ENCODE data around the gene TECPR1.

The TECPR1 gene, protein sequence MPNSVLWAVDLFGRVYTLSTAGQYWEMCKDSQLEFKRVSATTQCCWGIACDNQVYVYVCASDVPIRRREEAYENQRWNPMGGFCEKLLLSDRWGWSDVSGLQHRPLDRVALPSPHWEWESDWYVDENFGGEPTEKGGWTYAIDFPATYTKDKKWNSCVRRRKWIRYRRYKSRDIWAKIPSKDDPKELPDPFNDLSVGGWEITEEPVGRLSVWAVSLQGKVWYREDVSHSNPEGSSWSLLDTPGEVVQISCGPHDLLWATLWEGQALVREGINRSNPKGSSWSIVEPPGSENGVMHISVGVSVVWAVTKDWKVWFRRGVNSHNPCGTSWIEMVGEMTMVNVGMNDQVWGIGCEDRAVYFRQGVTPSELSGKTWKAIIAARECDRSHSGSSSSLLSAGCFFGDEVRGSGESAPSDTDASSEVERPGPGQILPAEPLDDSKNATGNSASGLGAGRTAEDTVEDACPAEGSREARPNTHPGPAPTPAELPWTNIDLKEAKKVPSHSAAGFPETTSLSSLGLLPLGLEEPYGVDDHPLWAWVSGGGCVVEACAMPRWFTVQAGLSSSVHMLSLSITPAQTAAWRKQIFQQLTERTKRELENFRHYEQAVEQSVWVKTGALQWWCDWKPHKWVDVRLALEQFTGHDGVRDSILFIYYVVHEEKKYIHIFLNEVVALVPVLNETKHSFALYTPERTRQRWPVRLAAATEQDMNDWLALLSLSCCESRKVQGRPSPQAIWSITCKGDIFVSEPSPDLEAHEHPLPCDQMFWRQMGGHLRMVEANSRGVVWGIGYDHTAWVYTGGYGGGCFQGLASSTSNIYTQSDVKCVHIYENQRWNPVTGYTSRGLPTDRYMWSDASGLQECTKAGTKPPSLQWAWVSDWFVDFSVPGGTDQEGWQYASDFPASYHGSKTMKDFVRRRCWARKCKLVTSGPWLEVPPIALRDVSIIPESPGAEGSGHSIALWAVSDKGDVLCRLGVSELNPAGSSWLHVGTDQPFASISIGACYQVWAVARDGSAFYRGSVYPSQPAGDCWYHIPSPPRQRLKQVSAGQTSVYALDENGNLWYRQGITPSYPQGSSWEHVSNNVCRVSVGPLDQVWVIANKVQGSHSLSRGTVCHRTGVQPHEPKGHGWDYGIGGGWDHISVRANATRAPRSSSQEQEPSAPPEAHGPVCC

DNA sequence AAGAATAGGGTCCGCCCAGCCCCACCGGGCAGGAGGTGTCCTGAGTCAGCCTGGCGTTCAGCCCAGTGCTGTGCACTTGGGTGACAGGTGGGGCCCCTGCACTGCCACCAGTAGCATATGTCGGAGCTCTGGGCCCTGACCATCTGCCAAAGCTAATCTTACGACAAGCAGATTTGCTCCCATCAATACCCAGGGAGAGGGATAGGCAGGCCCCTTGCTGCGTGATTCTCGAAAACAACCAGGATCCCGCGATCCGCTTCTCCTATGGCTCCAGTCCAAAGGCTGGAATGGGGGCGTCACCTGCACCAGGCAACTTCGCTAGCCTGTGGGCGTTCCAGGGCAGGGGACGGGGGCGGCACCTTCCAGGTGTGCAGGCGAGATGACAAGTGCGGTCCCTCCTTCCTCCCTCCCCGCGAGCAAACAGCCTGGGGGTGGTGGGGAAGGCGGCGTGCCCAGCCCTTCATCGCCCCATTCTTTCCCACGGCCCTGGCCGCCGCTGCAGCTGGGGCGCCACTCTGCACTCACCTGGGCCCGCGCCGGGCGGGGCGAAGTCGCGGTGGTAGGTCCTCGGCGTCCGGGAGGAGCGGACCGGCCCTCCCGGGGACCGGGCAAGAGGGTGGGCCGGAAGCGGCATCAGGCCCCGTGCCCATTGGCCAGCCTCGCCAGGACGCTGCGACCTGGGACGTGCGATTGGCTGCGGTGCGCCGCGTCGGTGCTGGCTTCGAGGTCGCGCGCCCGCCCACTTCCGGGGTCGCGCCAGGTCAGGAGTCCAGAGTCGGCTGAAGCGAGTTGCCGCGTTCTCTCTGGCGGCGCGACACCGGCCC lies at the start of gene TECPR1:
Gene TECPR1 (minus strand): TSS at position 632 of the 824 bp plus-strand sequence. CDS start 6,086 bp downstream, outside the sequence.
- no peak for TF ChIP-seq ZNF274 (IDR thresholded peaks at IDR 0.05; ENCODE audit: low read depth, low read length)
- TF ChIP-seq YY1 (IDR thresholded peaks at IDR 0.05; ENCODE audit: insufficient read depth, insufficient read length) = no peak
- TF ChIP-seq SUZ12 (IDR thresholded peaks at IDR 0.05; ENCODE audit: extremely low read depth, insufficient read depth, insufficient read length) = no peak
- Histone ChIP-seq H3K9ac (ENCODE audit: insufficient read length, low read depth) (peak within 1 kb of the TSS; percentile 85), H3K4me1 (ENCODE audit: insufficient read depth, insufficient read length) (no peaks in the 10 kb centered on the region)

DNA sequence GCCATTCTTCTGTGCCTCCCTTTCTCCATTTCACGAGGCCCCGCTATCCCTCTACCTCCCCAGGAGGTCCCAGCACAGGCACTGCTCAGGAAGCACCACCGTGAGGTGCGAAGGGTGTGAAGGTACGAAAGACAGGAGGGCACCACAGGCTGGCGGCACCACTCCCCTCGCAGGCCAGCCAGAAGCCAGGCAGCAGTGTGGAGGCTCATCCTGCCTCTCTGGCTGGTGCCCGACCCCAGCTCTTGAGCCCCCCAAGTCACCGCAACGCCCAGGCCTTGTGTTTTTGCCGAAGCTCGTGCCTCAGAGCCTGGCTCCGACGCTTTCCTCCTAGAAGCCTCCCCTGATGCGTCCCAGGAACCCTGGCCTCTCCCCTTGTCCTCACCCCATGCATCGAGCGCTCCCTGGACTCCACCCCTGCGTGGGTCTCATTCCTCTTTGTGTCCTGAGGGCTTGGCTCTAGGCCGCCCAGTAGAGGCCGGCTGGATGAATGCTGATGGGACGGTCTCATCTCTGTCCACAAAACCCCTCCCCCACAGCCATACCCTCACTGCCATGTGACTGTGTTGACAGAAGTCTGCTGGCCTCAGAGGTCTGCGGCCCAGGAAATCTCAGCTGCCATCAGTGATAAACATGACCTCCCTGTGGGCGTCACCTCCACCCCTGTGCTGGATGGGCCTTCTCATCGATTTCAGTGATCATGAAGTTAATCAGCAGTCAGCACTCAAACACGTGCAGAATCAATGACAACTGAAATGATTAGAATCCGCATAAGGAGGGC lies 48.8 kb upstream of the TECPR1 start:
- H3K9ac ChIP-seq (ENCODE audit: insufficient read length, low read depth) = no peak overlapping the region
- H3K36me3 ChIP-seq (ENCODE audit: insufficient read depth, insufficient read length, low read length) = peaks cover 46% of the 10 kb centered on the region
- TF ChIP-seq SUZ12 (IDR thresholded peaks at IDR 0.05; ENCODE audit: extremely low read depth, insufficient read depth, insufficient read length) (no peak), YY1 (IDR thresholded peaks at IDR 0.05; ENCODE audit: insufficient read depth, insufficient read length) (no peak), ZNF274 (IDR thresholded peaks at IDR 0.05; ENCODE audit: low read depth, low read length) (no peak)
- no peak overlapping the region for H3K4me3 ChIP-seq (ENCODE audit: insufficient read length, low read depth)
- no peak for DNase-seq (ENCODE audit: low read depth, low spot score)
- H3K4me1 ChIP-seq (ENCODE audit: insufficient read depth, insufficient read length) = peaks cover 10% of the 10 kb centered on the region
- H3K27me3 ChIP-seq (ENCODE audit: insufficient read depth, insufficient read length) = no peaks in the 10 kb centered on the region
- no peaks in the 10 kb centered on the region for H3K9me3 ChIP-seq (ENCODE audit: insufficient read depth, low read length)

More for the DNA sequence above, at the start of gene TECPR1:
- no peaks in the 10 kb centered on the region for H3K9me3 ChIP-seq (ENCODE audit: insufficient read depth, low read length)
- DNase-seq (ENCODE audit: low read depth, low spot score) = peak; percentile 81
- H3K4me3 ChIP-seq (ENCODE audit: insufficient read length, low read depth) = peak within 1 kb of the TSS; percentile 81
- H3K27me3 ChIP-seq (ENCODE audit: insufficient read depth, insufficient read length) = no peaks in the 10 kb centered on the region
- H3K36me3 ChIP-seq (ENCODE audit: insufficient read depth, insufficient read length, low read length) = peaks cover 3% of the 10 kb centered on the region

DNA sequence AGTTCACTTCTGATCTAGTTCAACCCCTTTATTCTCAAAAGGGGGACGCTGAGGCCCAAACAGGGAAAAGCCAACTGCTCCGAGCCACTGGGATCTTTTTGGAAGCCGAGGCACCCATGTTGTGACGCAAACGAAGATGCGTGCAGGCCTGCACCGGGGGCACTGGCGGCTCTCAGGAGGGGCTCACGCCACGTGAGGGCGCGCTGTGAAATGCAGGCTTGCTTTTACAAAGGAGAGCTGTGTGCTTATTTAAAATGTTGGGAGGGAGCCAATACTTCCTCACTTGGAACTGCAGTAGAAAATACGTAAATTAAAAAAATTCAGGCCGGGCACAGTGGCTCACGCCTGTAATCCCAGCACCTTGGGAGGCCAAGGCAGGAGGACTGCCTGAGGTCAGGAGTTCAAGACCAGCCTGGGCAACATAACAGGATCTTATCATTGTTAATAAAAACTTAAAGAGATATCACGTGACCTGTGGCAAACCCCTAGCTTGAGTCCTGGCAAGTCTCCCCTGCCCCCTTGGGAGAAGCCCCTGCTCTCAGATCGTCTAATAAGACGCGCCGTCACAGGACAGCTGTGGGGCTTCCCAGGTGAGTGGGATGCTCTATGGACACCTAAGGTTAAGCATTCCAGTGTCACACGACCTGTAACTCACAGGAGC lies 45.7 kb upstream of the TECPR1 start:
- no peak for DNase-seq (ENCODE audit: low read depth, low spot score)
- peaks cover 14% of the 10 kb centered on the region for H3K4me1 ChIP-seq (ENCODE audit: insufficient read depth, insufficient read length)
- H3K9me3 ChIP-seq (ENCODE audit: insufficient read depth, low read length) = no peaks in the 10 kb centered on the region
- no peak overlapping the region for H3K4me3 ChIP-seq (ENCODE audit: insufficient read length, low read depth)
- H3K36me3 ChIP-seq (ENCODE audit: insufficient read depth, insufficient read length, low read length) = peaks cover 57% of the 10 kb centered on the region
- H3K9ac ChIP-seq (ENCODE audit: insufficient read length, low read depth) = no peak overlapping the region
- no peaks in the 10 kb centered on the region for H3K27me3 ChIP-seq (ENCODE audit: insufficient read depth, insufficient read length)
- TF ChIP-seq ZNF274 (IDR thresholded peaks at IDR 0.05; ENCODE audit: low read depth, low read length) (no peak), SUZ12 (IDR thresholded peaks at IDR 0.05; ENCODE audit: extremely low read depth, insufficient read depth, insufficient read length) (no peak), YY1 (IDR thresholded peaks at IDR 0.05; ENCODE audit: insufficient read depth, insufficient read length) (no peak)

DNA sequence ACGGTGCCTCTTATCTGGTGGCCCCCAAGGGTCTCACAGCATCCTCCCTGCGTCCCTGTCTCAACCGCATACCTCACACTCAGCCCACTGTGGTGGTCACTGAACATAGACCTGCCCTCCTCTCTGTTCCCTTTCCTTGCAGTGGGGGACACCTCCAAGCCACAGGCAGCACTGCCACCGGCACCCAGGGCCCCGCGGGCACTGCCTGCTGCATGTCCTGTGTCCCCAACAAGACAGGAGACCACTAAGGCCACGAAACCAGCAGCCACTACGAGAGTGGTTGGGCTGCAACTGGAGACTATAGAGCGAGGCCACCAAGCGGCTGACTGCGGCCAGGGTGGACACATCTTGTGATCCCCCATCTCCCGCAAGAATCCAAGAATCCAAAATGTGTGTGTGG lies 44.8 kb upstream of the TECPR1 start:
- Histone ChIP-seq H3K4me1 (ENCODE audit: insufficient read depth, insufficient read length) (peaks cover 14% of the 10 kb centered on the region), H3K9ac (ENCODE audit: insufficient read length, low read depth) (no peak overlapping the region), H3K9me3 (ENCODE audit: insufficient read depth, low read length) (no peaks in the 10 kb centered on the region), H3K27me3 (ENCODE audit: insufficient read depth, insufficient read length) (no peaks in the 10 kb centered on the region), H3K4me3 (ENCODE audit: insufficient read length, low read depth) (no peak overlapping the region), H3K36me3 (ENCODE audit: insufficient read depth, insufficient read length, low read length) (peaks cover 57% of the 10 kb centered on the region)
- TF ChIP-seq YY1 (IDR thresholded peaks at IDR 0.05; ENCODE audit: insufficient read depth, insufficient read length) = no peak
- TF ChIP-seq SUZ12 (IDR thresholded peaks at IDR 0.05; ENCODE audit: extremely low read depth, insufficient read depth, insufficient read length) = no peak
- no peak for TF ChIP-seq ZNF274 (IDR thresholded peaks at IDR 0.05; ENCODE audit: low read depth, low read length)
- DNase-seq (ENCODE audit: low read depth, low spot score) = no peak

DNA sequence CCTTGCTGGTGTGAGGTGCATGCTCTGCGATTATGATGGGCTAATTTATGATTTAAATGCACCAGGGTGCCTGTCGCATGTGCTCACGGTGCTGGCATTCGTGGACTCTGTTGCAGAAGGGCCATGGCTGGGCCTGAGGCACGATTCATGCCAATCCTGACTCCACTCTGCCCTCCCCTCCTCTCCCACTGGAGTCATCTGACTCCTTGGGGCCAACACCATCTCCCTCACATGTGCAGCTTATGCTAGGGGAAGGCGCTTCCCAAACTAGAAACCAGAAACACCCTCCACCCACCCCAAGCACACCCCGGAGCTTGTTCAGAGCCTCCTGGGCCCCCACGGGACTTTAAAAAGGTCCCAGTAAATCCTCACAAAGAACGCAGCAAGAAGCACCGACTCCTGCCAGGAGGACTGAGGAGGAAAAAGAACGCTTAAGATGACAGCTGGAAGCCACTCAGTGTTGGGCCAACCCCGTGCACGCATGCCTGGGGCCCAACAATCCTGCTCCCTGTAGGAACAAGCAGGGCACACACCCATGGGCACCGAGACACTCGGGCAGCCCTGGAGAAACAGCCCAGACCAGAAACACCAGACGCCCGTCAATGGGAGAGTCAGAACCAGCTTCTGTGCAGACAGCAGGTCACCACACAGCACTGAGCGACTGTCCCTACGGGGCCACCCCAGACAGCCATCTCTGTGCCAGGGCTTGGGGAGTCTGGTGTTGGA lies 43.6 kb upstream of the TECPR1 start:
- no peak overlapping the region for H3K9ac ChIP-seq (ENCODE audit: insufficient read length, low read depth)
- H3K36me3 ChIP-seq (ENCODE audit: insufficient read depth, insufficient read length, low read length) = peaks cover 61% of the 10 kb centered on the region
- no peak overlapping the region for H3K4me3 ChIP-seq (ENCODE audit: insufficient read length, low read depth)
- no peaks in the 10 kb centered on the region for H3K9me3 ChIP-seq (ENCODE audit: insufficient read depth, low read length)
- peaks cover 11% of the 10 kb centered on the region for H3K4me1 ChIP-seq (ENCODE audit: insufficient read depth, insufficient read length)
- no peaks in the 10 kb centered on the region for H3K27me3 ChIP-seq (ENCODE audit: insufficient read depth, insufficient read length)
- TF ChIP-seq YY1 (IDR thresholded peaks at IDR 0.05; ENCODE audit: insufficient read depth, insufficient read length) (no peak), ZNF274 (IDR thresholded peaks at IDR 0.05; ENCODE audit: low read depth, low read length) (no peak), SUZ12 (IDR thresholded peaks at IDR 0.05; ENCODE audit: extremely low read depth, insufficient read depth, insufficient read length) (no peak)
- no peak for DNase-seq (ENCODE audit: low read depth, low spot score)

All from NT2/D1 (cell line).